HG03159 (cell line): ENCODE measurements around the gene GPSM3.

Experiments used
- ATAC-seq: cut with Tn5 transposase; IDR thresholded peaks from one replicate; pipeline ENCODE4 v1.9.1; 2021; ENCODE audit warnings: mild to moderate bottlenecking, moderate library complexity; ENCODE audit not compliant: unreplicated experiment

Gene GPSM3

DNA sequence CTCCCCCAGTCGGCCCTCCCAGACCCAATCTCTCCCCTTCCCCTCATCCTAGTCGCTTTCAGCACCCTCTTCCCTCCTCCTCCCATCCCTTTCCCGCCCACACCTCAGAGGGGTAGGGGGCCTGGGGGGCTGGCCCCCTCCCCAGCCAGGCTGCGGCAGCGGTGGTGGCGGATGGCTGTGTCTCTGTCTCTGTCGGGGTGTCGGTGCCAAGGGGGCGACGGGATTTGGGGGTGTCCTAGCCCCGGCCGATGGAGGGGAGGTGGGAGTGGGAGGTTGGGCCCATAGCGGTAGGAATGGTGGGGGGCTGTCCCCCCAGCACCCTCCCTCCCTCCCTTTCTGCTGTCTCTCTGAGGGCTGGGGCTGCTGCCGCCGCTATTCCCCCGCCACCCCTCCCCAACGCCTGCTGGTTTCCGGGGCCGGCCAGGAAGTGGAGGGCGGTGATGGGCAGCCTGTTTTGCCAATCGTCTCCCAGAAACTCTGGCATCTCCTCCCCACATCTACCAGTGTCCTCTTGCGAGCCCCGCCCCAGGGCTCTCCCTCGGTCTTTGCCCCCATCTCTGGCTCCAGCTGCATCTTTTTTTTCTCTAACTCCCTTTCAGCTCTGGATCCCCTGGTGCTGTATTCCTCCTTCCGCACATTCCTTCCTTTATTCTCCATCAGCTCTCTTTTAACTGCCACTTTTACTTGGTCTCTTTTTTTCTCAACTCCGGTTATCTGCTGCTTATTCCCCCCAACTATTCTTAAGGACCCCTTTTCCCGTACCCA, 16.6 kb downstream of the GPSM3 start, which contains the start of gene AGPAT1:
Gene AGPAT1 (minus strand): TSS at position 374 of the 765 bp plus-strand sequence. CDS start 4,588 bp downstream, outside the sequence.
- peak; percentile 36 for ATAC-seq

DNA sequence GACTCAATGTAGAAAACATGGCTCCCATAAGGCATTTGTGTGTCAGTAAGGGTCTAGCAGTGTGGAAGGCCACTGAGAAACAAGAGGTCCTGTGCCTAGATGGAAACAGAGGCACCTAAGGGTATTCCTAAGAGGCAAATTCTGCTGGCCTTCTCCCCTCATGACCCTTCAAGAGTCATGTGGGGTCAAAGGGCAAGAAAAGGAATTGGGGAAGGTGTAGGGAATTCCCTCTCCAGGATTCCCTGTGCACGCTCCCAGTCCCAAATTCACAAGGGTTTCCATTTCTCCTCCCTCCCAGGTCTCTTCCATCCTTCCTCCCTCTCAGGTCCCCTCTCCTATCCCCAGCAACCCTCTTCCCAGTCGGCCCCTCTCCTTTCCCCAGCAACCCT, 17.1 kb downstream of the GPSM3 start:
- no peak for ATAC-seq

DNA sequence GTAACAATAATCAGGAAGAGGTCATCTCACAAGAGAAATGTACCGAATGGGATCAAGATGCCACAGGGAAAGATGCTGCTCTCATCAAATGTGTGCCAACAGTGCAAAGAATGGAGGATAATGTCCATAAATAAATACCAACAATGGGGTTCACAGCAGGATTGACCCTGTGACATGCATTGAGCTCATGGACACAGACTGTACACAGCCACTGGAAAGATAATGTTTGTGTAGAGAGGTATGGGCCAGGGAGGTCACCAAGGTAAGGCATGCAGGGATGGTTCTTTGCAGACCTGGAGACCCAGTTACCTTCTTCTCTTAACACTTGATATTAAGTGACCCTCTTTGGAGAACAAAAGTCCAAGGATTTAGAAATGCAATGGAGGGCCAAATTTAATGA, 18.0 kb downstream of the GPSM3 start:
- ATAC-seq: no peak

DNA sequence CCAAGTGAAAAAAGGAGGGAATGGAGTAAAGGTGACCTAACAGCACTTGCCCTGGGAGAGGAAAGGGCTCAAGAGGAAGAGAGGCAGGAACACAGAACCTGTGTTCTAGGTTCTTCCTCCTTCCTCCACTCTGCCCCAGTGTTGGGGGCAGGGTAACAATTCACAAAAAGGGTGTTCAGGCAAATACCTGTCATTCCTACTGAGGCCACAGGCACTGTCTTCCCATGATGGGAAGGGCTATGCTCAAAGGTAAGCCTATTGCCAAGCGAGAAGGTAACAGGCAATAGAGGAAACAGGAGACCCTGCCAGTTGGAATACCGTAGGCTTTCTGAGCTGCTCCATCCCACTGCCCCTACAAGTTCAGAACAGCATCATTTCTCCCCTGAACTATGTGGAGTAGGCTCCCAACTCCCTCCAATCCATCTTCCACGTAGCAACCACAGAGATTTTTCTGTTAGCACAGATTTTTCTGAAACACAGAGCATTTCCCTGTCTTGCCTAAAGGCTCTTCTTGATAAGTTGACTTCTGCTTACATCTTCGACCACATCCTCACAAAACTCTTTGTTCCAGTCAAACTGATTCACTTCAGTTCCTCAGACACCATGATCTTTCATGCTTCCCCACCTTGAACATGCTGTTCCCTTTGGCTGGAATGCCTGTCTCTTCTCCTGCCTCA, 19.3 kb downstream of the GPSM3 start:
- no peak for ATAC-seq

DNA sequence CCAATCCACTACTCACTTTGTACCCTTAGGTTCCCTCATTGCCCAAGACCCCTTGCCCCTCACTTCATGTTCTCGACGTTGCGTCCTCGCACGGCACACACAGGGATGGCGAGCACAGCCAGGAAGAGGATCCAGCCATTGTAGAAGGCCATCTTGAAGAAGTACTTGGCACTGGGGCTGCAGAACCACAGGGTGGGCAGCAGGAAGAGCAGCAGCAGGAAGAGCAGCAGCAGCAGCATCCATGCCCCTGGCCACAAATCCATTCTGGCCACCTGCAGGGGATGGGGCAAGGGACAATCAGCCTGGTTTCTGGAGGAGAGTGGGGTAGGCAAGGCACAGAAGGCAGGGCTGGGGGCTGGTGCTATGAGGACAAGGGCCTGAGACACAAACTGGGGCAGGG, 21.2 kb downstream of the GPSM3 start:
- ATAC-seq: no peak

DNA sequence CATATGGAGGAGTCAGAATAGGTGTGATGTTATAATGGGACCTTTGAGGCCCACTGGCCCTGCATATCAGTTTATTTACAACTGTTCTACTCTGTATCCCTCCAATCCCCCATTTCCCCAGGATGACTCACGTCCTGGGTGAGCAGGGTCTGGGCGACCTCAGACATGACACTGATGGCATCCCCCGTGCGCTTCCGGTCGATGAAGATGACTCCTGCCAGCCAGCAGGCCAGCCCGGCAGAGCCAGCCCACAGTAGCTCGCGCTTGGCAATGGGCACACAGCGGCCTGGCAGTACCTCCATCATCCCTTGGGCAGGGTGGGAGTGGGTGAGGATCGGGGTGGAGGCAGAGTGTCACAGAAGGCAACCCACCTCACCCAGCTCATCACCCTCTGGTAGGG, 22.1 kb downstream of the GPSM3 start:
- ATAC-seq: no peak

DNA sequence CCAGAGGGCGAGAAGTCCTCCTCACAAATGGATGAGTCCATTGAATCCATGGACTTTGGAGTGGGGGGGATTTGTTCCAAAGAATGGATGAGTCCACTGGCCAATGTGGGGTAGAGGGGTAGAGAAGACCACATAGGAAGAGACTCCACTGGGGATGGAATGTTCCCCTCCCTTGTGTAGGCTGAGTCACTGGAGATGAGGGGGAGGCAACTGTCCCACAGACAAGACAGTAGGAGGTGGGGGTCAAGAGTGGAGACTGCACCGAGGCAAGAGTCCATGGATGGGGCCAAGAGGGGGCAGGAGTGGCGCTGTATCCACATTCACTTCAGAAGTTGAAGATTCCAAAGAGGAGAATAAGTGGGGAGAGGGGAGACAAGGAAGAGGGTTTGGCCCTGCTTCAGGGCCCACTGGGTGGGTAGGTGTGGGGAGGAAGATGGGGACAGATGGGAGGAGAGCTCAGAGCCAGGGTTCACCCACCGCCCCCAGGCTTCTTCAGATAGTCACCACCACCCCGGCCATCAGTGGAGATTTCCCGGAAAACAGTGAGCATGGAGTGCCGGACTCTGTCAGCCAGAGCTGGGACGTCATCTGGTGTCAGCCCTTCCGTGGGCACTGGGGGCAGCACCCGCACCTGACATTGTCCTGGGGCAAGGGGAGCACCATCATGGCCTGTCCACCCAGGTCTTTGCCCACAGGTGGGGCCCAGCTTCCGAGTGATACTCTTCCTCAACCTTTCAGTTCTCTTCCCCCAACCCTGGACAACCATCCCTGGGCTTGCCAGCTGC, 23.4 kb downstream of the GPSM3 start:
- ATAC-seq: no peak

DNA sequence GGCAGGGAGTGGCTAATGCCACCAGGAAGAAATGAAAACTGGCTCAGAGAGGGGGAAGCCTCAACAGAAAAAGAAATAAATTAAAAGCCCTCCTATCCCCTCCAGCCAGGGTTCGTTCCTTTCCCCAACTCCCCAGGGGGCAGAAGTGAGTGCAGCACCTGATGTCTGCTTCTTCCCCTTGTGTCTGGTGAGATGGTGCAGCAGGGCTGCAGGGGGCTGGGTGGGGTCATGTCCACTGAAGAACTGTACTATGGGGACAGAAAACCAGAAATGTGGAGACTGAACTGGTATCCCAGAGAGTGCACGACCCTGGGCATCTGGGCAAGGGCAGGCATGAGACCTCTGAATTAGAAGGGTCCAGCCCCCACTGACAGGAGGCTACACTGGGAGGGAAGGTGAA, 24.1 kb downstream of the GPSM3 start:
- no peak for ATAC-seq

DNA sequence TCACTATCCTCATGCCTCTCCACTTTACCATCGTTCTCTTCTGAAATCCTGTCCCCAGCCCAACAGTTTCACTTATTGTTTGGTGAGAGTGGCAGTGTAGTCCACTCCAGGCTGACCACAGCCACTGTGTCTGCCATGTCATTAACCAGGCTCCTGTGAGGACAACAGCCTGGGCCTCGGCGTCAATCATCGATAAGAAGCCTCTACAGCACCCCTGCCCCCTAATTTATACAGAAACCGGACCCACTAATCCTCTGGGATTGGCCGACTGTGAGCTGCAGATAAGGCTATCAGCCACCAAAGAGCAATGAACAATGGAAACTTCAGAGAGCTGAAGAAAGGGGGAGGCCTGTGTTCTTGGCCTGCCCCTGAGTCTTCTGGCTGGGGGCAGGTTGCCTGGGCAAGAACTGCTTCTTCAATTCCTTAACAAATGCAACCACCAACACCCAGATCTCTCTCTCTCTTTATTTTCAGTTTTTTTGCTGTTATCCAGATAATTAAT, 24.6 kb downstream of the GPSM3 start:
- ATAC-seq: no peak

DNA sequence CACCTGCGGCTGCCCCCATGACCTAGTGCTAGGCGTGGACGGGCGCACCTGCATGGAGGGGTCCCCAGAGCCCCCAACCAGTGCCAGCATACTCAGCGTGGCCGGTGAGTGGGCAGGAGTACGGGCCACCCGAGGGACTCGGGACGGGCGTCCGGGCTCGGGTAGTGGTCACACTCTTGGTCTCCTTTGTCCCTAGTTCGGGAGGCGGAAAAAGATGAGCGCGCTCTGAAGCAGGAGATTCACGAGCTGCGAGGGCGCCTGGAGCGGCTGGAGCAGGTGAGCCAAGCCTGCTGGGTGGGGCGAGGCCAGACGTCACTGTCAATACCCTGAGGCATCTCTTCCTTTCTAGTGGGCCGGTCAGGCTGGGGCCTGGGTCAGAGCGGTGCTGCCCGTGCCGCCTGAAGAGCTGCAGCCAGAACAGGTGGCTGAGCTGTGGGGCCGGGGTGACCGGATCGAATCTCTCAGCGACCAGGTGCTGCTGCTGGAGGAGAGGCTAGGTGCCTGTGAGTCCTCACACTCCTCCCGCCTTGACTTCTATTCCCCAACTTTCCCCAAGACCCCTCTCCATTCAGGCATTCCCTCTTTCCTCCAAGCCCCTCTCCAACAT, 25.2 kb downstream of the GPSM3 start:
- ATAC-seq: no peak

DNA sequence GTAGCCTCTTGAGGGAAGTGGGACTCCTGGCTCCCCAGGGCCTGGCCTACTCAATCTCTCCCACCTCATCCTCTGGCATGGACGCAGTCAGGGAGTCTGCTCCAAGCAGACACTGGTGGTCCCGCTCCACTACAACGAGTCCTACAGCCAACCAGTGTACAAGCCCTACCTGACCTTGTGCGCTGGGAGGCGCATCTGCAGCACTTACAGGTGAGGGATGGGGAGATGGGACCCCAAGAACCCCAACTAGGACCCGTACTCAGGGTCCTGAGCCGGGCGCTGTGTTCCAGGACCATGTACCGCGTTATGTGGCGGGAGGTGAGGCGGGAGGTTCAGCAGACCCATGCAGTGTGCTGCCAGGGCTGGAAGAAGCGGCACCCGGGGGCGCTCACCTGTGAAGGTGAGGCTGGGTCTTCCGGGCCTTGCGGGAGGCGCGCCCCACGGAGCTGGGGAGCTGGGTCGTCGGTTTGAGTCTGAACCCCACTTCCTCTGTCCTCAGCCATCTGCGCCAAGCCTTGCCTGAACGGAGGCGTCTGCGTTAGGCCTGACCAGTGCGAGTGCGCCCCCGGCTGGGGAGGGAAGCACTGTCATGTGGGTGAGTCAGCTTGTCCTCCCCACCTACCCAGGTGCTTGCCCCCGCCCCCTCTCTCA, 25.9 kb downstream of the GPSM3 start:
- ATAC-seq: no peak

DNA sequence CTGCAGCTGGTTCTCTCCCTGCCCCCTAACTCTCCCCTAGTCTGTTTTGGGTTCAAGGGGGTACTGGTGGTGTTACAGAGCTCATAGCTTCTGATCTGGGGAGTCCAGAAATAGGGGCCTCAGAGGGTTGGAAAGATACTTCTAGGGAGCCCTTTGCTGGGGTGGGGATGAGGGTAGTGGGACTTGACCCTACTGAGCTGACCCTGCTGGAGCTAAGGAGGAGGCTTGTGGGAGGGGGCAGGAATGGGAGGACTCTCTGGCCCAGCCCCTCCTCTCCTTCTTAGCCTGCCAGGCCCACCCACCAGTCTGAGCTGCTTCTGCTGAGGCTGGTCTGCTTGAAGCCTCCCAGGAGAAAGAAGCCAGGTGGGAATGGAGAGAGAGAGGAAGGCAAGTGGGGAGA, 28.1 kb downstream of the GPSM3 start, which contains the start of gene EGFL8:
Gene EGFL8 (plus strand): TSS at position 301 of the 400 bp plus-strand sequence. CDS start 1,571 bp downstream, outside the sequence.
- ATAC-seq: no peak

DNA sequence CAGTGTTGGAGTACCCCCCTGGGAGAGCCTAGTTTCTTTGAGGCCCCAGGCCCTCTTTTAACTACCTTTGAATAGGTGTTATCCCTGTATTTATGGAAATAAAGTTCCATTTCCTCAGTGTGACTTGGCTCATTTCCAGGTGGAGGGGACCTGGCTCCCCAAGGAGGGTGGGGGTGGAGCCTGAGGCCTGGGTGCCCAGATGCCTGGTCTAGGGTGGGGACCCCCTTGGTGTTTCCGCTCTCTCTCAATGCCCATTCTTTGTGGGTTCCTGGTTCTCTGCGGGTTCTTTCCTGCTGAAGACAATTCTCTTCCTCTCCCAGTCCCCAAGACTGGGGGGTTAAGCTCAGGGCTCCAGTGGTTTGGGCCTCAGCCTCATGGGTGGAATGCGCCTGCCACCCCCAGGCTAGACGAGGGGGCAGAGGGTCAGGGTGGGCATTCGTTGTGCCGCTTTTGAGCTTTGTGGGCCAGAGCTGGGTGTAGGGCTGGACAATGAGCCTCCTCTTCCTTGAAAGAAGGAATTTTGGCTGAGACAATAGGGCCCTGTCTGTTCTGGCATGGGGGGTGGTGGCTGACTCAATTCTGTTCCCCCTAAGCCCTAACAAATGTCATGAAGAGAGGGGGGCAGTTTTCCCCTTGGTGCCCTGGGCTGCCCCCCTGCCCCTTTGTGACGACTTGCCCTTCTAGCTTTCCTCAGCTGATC, 28.7 kb downstream of the GPSM3 start:
- no peak for ATAC-seq

DNA sequence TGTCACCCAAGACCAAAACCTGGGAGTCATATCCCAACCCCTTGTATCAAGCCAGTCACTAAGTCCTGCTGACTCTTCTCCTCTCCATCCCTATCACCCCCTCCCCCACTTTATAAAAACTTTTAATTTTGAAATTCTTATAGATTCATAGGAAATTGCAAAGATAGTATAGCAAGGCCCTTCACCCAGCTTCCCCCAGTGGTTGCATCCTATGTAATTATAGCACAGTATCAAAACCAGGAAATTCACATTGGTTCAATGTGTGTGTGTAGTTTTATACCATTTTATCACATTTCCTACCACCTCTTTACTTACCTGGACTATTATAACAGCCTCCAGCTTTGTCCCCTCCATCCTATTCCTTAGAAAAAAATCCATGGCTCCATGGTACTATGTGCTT, 34.4 kb downstream of the GPSM3 start:
- ATAC-seq: no peak

DNA sequence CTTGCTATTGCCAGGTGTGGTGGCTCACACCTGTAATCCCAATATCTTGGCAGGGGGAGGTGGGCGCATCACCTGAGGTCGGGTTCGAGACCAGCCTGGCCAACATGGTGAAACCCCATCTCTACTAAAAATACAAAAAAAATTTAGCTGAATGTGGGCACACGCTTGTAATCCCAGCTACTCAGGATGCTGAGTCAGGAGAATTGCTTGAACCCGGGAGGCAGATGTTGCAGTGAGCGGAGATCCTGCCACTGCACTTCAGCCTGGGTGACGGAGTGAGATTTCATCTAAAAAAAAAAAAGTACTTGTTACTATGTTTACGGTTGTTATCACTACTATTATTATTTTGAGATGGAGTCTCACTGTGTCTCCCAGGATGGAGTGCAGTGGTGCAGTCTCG, 35.6 kb downstream of the GPSM3 start:
- ATAC-seq: no peak

DNA sequence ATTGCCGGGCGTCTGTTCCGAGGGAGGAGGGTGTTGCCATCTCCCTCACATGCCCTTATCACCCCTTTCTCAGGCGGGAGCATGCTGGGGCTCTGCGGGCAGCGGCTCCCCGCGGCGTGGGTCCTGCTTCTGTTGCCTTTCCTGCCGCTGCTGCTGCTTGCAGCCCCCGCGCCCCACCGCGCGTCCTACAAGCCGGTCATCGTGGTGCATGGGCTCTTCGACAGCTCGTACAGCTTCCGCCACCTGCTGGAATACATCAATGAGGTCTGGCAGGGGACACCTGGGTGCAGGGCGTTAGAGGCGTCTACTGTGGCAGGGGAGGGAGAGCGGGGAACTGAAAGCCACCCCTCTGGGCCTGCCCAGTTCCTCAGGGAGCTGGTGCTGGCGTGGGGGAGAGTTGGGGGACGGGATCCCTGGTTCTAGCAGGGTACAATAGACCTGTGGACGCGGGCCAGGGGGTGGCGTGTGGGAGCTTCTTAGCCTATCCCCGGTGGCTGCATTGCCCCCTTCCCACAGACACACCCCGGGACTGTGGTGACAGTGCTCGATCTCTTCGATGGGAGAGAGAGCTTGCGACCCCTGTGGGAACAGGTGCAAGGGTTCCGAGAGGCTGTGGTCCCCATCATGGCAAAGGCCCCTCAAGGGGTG, 37.8 kb downstream of the GPSM3 start:
- peak; percentile 78 for ATAC-seq

DNA sequence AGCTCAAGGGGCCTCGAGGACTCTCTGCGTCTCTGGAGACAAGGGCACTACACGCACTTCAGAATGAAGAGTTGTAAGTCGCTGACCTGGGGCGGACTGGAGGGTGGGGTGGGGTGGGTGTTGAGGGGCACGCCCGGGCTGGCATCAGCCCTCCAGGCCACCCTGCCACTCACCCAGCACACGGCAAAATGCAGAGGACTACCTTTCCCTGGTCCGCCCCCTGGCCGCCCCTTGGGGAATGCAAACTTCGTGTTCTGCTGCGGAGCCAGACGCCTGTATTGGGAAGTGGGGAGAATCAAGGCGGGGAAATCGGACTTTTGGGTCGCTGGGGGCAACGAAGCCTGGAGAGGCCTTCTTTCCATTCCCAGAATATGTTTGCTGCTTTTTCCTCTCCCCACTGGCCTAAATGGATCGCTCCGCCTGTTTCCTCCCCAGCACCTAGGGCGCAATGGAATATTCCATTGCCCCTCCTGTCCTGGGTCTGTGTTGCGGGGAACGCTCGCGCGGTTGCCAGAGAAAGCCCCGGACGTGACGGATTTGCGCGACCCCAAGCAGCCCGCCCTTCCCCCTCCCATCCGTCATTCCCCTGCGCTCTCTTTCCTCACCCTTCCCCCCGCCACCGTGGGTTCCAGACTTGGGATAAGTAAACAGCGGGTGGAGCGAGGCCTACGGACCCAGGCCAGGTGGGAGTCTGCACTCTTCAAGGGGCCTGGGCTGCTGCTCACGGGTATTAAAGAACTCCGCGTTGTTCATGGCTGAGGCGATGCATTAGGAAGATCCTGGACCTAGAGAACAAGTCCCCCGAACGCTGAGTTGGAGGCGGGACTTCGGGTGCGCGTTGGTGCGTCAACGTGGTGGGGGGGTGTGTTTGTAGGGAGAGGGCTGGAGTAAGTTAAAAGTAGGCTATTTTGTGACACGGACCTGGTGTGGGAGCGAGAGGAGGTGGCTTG, 38.6 kb downstream of the GPSM3 start, which contains the start of gene PPT2:
Gene PPT2 (plus strand): TSS at position 578 of the 950 bp plus-strand sequence. CDS start 454 bp downstream, outside the sequence.
- peak; percentile 28 for ATAC-seq
